ENCODE results near the gene VILL.

VILL gene

DNA sequence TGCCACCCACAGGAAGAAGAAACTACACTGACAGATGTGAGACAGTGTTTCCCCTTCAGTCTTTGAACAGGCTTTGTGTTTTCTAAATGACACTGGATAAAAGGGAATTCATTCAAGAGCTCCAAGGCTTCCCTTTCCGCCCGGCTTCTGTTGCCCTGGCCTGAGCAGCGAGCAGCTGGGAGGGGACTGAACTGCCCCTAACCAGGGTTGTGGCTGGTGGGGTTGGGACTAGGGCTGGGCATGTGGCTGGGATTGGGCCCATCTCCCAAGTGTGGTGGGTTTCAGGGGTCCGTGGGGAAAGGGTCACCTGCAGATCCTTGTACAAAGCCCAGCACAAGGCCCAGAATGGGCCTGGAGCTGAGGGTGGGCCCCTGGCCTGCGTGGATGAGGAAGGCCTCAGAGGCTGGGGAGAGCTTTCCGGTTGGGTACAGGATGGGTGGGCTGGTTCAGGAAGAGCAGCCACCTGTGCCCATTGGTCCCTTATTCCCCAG, 10.4 kb downstream of the VILL start:
- TF ChIP-seq, protein P1, sequence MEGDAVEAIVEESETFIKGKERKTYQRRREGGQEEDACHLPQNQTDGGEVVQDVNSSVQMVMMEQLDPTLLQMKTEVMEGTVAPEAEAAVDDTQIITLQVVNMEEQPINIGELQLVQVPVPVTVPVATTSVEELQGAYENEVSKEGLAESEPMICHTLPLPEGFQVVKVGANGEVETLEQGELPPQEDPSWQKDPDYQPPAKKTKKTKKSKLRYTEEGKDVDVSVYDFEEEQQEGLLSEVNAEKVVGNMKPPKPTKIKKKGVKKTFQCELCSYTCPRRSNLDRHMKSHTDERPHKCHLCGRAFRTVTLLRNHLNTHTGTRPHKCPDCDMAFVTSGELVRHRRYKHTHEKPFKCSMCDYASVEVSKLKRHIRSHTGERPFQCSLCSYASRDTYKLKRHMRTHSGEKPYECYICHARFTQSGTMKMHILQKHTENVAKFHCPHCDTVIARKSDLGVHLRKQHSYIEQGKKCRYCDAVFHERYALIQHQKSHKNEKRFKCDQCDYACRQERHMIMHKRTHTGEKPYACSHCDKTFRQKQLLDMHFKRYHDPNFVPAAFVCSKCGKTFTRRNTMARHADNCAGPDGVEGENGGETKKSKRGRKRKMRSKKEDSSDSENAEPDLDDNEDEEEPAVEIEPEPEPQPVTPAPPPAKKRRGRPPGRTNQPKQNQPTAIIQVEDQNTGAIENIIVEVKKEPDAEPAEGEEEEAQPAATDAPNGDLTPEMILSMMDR (IDR thresholded peaks at IDR 0.05; ENCODE audit: low read depth, low read length): no peak
- no peak for DNase-seq (ENCODE audit: extremely low read depth, low read depth)

DNA sequence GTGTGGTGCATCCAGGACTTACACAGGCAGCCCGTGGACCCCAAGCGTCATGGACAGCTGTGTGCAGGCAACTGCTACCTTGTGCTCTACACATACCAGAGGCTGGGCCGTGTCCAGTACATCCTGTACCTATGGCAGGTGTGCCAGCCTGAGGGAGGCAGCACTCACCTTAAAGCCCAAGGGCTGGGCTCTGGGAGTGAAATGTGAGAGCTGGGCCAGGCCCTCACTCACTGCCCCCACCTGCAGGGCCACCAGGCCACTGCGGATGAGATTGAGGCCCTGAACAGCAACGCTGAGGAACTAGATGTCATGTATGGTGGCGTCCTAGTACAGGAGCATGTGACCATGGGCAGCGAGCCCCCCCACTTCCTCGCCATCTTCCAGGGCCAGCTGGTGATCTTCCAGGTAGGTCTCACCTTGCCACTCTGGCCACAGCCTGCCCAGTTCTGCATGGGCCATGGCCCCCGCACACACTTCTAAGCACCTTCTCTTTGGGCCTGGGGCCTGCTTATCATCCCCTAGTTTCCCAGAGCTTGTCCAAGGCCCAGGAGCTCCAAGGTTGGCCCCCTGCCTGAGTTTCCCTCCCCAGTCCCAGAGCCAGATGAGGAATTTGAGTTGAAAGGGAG, 11.0 kb downstream of the VILL start:
- TF ChIP-seq, protein P1 (IDR thresholded peaks at IDR 0.05; ENCODE audit: low read depth, low read length): no peak; the same call in 1 of the 2 replicates
- no peak for DNase-seq (ENCODE audit: extremely low read depth, low read depth)

DNA sequence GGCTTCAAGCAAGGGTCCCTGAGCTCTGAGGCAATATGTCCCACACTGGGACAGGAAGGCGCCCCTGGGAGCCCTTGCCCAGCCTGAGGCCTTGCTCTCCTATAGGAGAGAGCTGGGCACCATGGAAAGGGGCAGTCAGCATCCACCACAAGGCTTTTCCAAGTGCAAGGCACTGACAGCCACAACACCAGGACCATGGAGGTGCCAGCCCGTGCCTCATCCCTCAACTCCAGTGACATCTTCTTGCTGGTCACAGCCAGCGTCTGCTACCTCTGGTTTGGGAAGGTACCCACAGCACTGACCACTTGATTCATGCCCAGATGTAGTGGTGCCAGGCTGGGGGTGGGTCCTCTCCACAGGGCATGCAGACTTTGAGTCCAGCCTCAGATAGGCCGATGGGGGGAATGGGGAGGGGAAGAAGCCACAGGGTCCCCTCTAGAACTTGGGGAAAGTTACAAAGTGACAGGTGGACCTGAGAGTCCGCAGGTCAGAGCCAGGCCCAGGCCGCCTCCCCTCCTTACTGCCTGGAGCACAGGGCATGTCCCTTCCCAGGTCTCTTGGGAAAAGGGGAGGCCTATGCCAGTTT, 11.8 kb downstream of the VILL start:
- DNase-seq (ENCODE audit: extremely low read depth, low read depth): no peak
- TF ChIP-seq, protein P1 (IDR thresholded peaks at IDR 0.05; ENCODE audit: low read depth, low read length): no peak

DNA sequence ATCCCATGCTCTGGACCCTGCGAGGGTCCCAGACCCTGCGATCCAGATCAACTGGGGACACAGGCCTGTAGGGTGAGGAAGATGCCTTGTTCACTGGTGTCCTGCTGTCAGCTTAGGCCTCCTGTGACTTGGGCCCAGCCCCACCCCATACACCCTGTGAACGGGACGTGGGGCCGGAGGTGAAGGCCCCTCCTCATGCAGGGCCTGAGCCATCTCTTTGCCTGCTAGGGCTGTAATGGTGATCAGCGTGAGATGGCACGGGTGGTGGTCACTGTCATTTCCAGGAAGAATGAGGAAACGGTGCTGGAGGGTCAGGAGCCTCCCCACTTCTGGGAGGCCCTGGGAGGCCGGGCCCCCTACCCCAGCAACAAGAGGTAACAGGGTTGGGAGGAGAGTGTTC, 12.4 kb downstream of the VILL start:
- TF ChIP-seq, protein P1 (IDR thresholded peaks at IDR 0.05; ENCODE audit: low read depth, low read length): no peak
- no peak for DNase-seq (ENCODE audit: extremely low read depth, low read depth)

DNA sequence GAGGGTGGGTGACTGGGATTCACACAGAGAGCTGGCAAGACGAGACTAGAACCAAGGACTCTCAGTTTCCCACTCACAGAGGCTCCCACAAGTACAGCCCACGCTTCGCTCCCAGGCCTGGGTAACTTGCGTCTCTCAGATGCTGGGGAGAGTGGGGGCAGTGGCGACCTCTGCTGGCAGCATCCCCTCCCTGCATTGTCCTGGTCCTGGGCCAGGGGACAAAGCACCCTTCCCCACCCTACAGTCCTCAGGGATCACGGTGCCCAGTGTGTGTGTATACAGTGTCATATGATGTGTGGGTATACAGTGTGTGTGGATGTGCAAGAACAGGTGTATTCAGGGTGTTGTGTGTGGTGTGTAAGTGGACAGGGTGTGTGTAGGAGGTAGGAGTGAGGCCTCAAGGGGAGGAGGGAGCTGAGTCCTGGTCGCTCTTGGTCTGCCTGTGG, 12.8 kb downstream of the VILL start:
- no peak for DNase-seq (ENCODE audit: extremely low read depth, low read depth)
- TF ChIP-seq, protein P1 (IDR thresholded peaks at IDR 0.05; ENCODE audit: low read depth, low read length): peak; percentile 85

DNA sequence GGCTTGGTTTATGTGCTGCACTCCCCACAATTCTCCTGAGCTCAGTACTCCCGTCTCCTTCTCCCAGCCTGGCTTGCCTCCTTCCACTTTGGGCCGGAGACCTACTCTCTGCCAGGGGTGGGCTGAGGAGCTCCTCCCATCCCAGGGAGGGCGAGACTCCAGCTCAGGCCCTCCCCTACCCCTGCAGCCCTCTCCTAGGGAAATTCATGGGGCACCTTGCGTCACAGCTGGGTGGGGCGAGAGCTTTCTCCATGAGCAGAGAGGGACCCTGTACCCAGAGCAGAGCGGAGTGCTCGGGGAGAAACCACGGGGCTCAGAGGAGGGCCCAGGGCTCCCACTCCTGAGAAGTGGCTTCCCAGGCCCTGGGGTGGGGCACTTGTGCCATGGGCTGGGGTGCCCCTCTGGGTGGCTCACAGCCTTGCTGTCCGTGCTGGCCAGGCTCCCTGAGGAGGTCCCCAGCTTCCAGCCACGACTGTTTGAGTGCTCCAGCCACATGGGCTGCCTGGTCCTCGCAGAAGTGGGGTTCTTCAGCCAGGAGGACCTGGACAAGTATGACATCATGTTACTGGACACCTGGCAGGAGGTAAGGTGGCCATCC, 13.3 kb downstream of the VILL start:
- no peak for DNase-seq (ENCODE audit: extremely low read depth, low read depth)
- TF ChIP-seq, protein P1 (IDR thresholded peaks at IDR 0.05; ENCODE audit: low read depth, low read length): no peak

DNA sequence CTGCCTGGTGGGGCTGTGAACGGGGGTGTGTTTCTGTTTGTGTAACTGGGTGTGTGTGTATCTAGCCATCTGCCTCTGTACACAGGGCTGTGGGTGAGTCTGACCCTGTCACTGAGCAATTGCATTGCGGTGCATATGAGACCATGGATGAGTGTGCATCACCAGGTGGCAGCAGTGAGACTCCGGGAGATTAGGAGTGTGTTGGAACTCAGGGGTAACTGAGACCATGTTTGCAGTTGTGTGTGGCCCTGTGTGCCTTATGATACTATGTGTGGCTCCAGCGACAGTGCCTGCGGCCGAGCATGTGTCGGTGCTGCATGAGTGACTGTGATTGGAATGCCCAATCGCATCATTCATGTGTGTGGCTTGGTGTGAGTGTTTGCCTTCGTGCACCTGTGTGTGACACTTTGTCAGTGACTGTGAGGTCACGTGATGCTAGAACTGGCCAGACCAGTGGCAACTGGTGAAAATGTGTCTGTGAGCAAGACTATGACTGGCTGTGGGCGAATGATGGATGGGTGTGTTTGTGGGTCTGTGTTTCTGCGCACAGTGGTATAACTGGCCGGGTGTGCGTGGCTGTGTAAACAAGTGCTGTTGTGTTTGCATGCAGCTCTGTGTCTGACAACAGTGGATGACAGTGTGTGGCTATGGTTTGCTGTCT, 14.0 kb downstream of the VILL start:
- no peak for DNase-seq (ENCODE audit: extremely low read depth, low read depth)
- TF ChIP-seq, protein P1 (IDR thresholded peaks at IDR 0.05; ENCODE audit: low read depth, low read length): peak; percentile 74

Measured in AG09319 (cell line).